ENCODE data around the gene RNASE8. TPM values are rescaled to one million over a fixed set of nuclear protein-coding genes. Genes with fewer than 3 reads are reported as not detected.

The RNASE8 gene
- polyA plus RNA-seq, 3 donors = not detected

- no peak overlapping the region for H3K4me3 ChIP-seq (replicated peaks in 1 of 3; ENCODE audit: low read depth in 2 of 3, low read length in 3 of 3)
- WGBS (ENCODE audit: insufficient coverage) = 100% methylated on average over 1 of the region's 2 CpGs
- no peak overlapping the region for H2AFZ ChIP-seq (ENCODE audit: insufficient read depth, low read depth, low read length, poor library complexity, severe bottlenecking)
- no peak overlapping the region for H3K9ac ChIP-seq (ENCODE audit: insufficient read depth, low read length, poor library complexity, severe bottlenecking)
- no peak for TF ChIP-seq CTCF (IDR thresholded peaks at IDR 0.05)
- no peak overlapping the region for H3K4me3 Mint-ChIP-seq
- intact Hi-C loops (cut with micrococcal nuclease) = no loop called here
- peaks cover 0 to 9% of the 10 kb centered on the region in 2 donors for H3K4me1 ChIP-seq (ENCODE audit: control insufficient read depth in 1 of 2, insufficient read depth in 2 of 2, low read length in 2 of 2)
- no peaks in the 10 kb centered on the region for H3K79me2 ChIP-seq (ENCODE audit: insufficient read depth, low read length)
- no peaks in the 10 kb centered on the region for H3K9me3 ChIP-seq (replicated peaks in 1 of 2; ENCODE audit: control insufficient read depth in 1 of 2, insufficient read depth in 1 of 2, low read length in 2 of 2)
- H3K4me2 ChIP-seq (replicated peaks; ENCODE audit: extremely low read depth, low read length, poor library complexity, severe bottlenecking) = no peak overlapping the region
- peaks cover 2 to 54% of the 10 kb centered on the region in 2 donors for H3K27me3 ChIP-seq (ENCODE audit: control insufficient read depth in 2 of 2, insufficient read depth in 2 of 2, low read length in 2 of 2)
- no peak overlapping the region for H3K27ac ChIP-seq (ENCODE audit: low read depth in 1 of 2, low read length in 2 of 2)
- no peak for DNase-seq
- H3K27ac Mint-ChIP-seq = no peak overlapping the region
- H3K4me1 Mint-ChIP-seq = peaks cover 7% of the 10 kb centered on the region
- H3K27me3 Mint-ChIP-seq (ENCODE audit: low read depth in 3 of 3) = peaks cover 10 to 13% (median 12%) of the 10 kb centered on the region in 3 donors
- no peaks in the 10 kb centered on the region for H3K36me3 ChIP-seq (replicated peaks in 1 of 2; ENCODE audit: control insufficient read depth in 1 of 2, insufficient read depth in 2 of 2, low read length in 2 of 2)
- H4K20me1 ChIP-seq (ENCODE audit: insufficient read depth, low read length) = no peaks in the 10 kb centered on the region
- no peaks in the 10 kb centered on the region for H3K36me3 Mint-ChIP-seq
- no peaks in the 10 kb centered on the region for H3K9me3 Mint-ChIP-seq
These were observed 10.2 kb upstream of the RNASE8 start for GRCh38 chr14:21047378-21047781.

- Histone ChIP-seq H2AFZ (ENCODE audit: insufficient read depth, low read depth, low read length, poor library complexity, severe bottlenecking) (no peak overlapping the region), H3K27me3 (ENCODE audit: control insufficient read depth in 2 of 2, insufficient read depth in 2 of 2, low read length in 2 of 2) (peaks cover 2 to 46% of the 10 kb centered on the region in 2 donors), H3K9ac (ENCODE audit: insufficient read depth, low read length, poor library complexity, severe bottlenecking) (no peak overlapping the region), H3K79me2 (ENCODE audit: insufficient read depth, low read length) (no peaks in the 10 kb centered on the region), H3K9me3 (replicated peaks in 1 of 2; ENCODE audit: control insufficient read depth in 1 of 2, insufficient read depth in 1 of 2, low read length in 2 of 2) (no peaks in the 10 kb centered on the region), H3K27ac (ENCODE audit: low read depth in 1 of 2, low read length in 2 of 2) (no peak overlapping the region), H3K4me1 (ENCODE audit: control insufficient read depth in 1 of 2, insufficient read depth in 2 of 2, low read length in 2 of 2) (peaks cover 0 to 9% of the 10 kb centered on the region in 2 donors), H3K4me3 (replicated peaks in 1 of 3; ENCODE audit: low read depth in 2 of 3, low read length in 3 of 3) (no peak overlapping the region), H3K4me2 (replicated peaks; ENCODE audit: extremely low read depth, low read length, poor library complexity, severe bottlenecking) (no peak overlapping the region), H4K20me1 (ENCODE audit: insufficient read depth, low read length) (no peaks in the 10 kb centered on the region), H3K36me3 (replicated peaks in 1 of 2; ENCODE audit: control insufficient read depth in 1 of 2, insufficient read depth in 2 of 2, low read length in 2 of 2) (no peaks in the 10 kb centered on the region)
- TF ChIP-seq CTCF (IDR thresholded peaks at IDR 0.05) = no peak
- no peak overlapping the region for H3K27ac Mint-ChIP-seq
- H3K9me3 Mint-ChIP-seq = no peaks in the 10 kb centered on the region
- WGBS (ENCODE audit: insufficient coverage) = no CpG with 5 or more reads among the region's 2 CpGs
- DNase-seq = no peak
- H3K4me3 Mint-ChIP-seq = no peak overlapping the region
- H3K27me3 Mint-ChIP-seq (ENCODE audit: low read depth in 3 of 3) = peaks cover 10 to 12% (median 10%) of the 10 kb centered on the region in 3 donors
- intact Hi-C loops (cut with micrococcal nuclease) = no loop called here
- H3K4me1 Mint-ChIP-seq = peaks cover 7% of the 10 kb centered on the region
- H3K36me3 Mint-ChIP-seq = no peaks in the 10 kb centered on the region
These were observed 9.0 kb upstream of the RNASE8 start for GRCh38 chr14:21048638-21049037.

Measured in CD14-positive monocyte (primary cell).